Activated naive CD4-positive, alpha-beta T cell treated with anti-CD3 and anti-CD28 coated beads, Interleukin-2, amount 50 U/mL, for 16 hours (primary cell): Measurements from ENCODE around the gene MYZAP.

Source experiments
- DNase-seq: peaks from one replicate; pipeline ENCODE4 v3.0.0-alpha.2; 2020

MYZAP gene

GRCh38 chr15:57667171-57667849 lies 75.6 kb downstream of the MYZAP start:
- DNase-seq, result no peak

- DNase-seq, result no peak
Measured at GRCh38 chr15:57668016-57668415, 76.3 kb downstream of the MYZAP start.

GRCh38 chr15:57671636-57672035 lies 79.9 kb downstream of the MYZAP start:
- DNase-seq, result no peak

GRCh38 chr15:57675481-57676181 lies 83.9 kb downstream of the MYZAP start:
- no peak for DNase-seq

GRCh38 chr15:57676585-57676984 lies 84.9 kb downstream of the MYZAP start:
- DNase-seq, result no peak

- DNase-seq, result no peak
Measured at GRCh38 chr15:57677204-57677603, 85.5 kb downstream of the MYZAP start.

- DNase-seq, result no peak
Measured at GRCh38 chr15:57680021-57680420, 88.3 kb downstream of the MYZAP start.

- no peak for DNase-seq
Measured at GRCh38 chr15:57681011-57681410, 89.3 kb downstream of the MYZAP start.

- DNase-seq, result no peak
Measured at GRCh38 chr15:57683481-57683880, 91.8 kb downstream of the MYZAP start.

- DNase-seq, result no peak
Measured at GRCh38 chr15:57684491-57685151, 92.9 kb downstream of the MYZAP start.

GRCh38 chr15:57685306-57686095 lies 93.8 kb downstream of the MYZAP start:
- DNase-seq, result no peak

- no peak for DNase-seq
Measured at GRCh38 chr15:57686657-57687056, 95.0 kb downstream of the MYZAP start.

GRCh38 chr15:57690341-57690966 lies 98.8 kb downstream of the MYZAP start:
- no peak for DNase-seq

GRCh38 chr15:57691082-57691481 lies 99.4 kb downstream of the MYZAP start:
- no peak for DNase-seq

- DNase-seq, result no peak
Measured at GRCh38 chr15:57692709-57693108, 101.0 kb downstream of the MYZAP start.

- no peak for DNase-seq
Measured at GRCh38 chr15:57694279-57694678, 102.6 kb downstream of the MYZAP start.

- DNase-seq, result no peak
Measured at GRCh38 chr15:57696146-57696545, 104.4 kb downstream of the MYZAP start.

GRCh38 chr15:57697588-57697987 lies 105.9 kb downstream of the MYZAP start:
- DNase-seq, result no peak

- DNase-seq, result no peak
Measured at GRCh38 chr15:57698243-57698642, 106.5 kb downstream of the MYZAP start.

GRCh38 chr15:57698991-57699390 lies 107.3 kb downstream of the MYZAP start:
- DNase-seq, result no peak

GRCh38 chr15:57703387-57703786 lies 111.7 kb downstream of the MYZAP start:
- no peak for DNase-seq

GRCh38 chr15:57704441-57704840 lies 112.7 kb downstream of the MYZAP start:
- no peak for DNase-seq
